ENCODE results near the gene USP24.

The USP24 gene

GRCh38 chr1:55078470-55078869, 136.7 kb downstream of the USP24 start:
- no peak for TF ChIP-seq EZH2phosphoT487 (IDR thresholded peaks at IDR 0.05; ENCODE audit: low read depth)
- no peak for TF ChIP-seq CTCF (IDR thresholded peaks at IDR 0.05; ENCODE audit: low read depth, low read length)
- no peak overlapping the region for H2AFZ ChIP-seq (ENCODE audit: low read depth, low read length)
- H3K27ac ChIP-seq (ENCODE audit: low read length) = no peak overlapping the region
- no peaks in the 10 kb centered on the region for H3K9me3 ChIP-seq (ENCODE audit: insufficient read depth, low read length)
- H4K20me1 ChIP-seq (ENCODE audit: insufficient read depth, low read length) = no peaks in the 10 kb centered on the region
- H3K4me2 ChIP-seq (ENCODE audit: low read length) = no peak overlapping the region
- H3K9ac ChIP-seq (ENCODE audit: low read length) = no peak overlapping the region
- H3K4me1 ChIP-seq (ENCODE audit: low read length) = no peaks in the 10 kb centered on the region
- peaks cover 16% of the 10 kb centered on the region for H3K36me3 ChIP-seq (replicated peaks; ENCODE audit: low read depth, low read length)
- H3K27me3 ChIP-seq (ENCODE audit: low read depth, low read length) = no peaks in the 10 kb centered on the region
- H3K4me3 ChIP-seq (ENCODE audit: low read length) = no peak overlapping the region
- no peaks in the 10 kb centered on the region for H3K79me2 ChIP-seq (ENCODE audit: low read length)

GRCh38 chr1:55076356-55076755, 138.8 kb downstream of the USP24 start:
- Histone ChIP-seq H4K20me1 (ENCODE audit: insufficient read depth, low read length) (no peaks in the 10 kb centered on the region), H3K27ac (ENCODE audit: low read length) (no peak overlapping the region), H3K9me3 (ENCODE audit: insufficient read depth, low read length) (no peaks in the 10 kb centered on the region), H3K4me1 (ENCODE audit: low read length) (no peaks in the 10 kb centered on the region), H2AFZ (ENCODE audit: low read depth, low read length) (no peak overlapping the region), H3K4me2 (ENCODE audit: low read length) (no peak overlapping the region), H3K4me3 (ENCODE audit: low read length) (no peak overlapping the region), H3K36me3 (replicated peaks; ENCODE audit: low read depth, low read length) (peaks cover 13% of the 10 kb centered on the region), H3K27me3 (ENCODE audit: low read depth, low read length) (no peaks in the 10 kb centered on the region), H3K9ac (ENCODE audit: low read length) (no peak overlapping the region), H3K79me2 (ENCODE audit: low read length) (no peaks in the 10 kb centered on the region)
- no peak for TF ChIP-seq EZH2phosphoT487 (IDR thresholded peaks at IDR 0.05; ENCODE audit: low read depth)
- no peak for TF ChIP-seq CTCF (IDR thresholded peaks at IDR 0.05; ENCODE audit: low read depth, low read length)

GRCh38 chr1:55074455-55074854, 140.7 kb downstream of the USP24 start:
- no peak overlapping the region for H3K9ac ChIP-seq (ENCODE audit: low read length)
- H4K20me1 ChIP-seq (ENCODE audit: insufficient read depth, low read length) = no peaks in the 10 kb centered on the region
- H2AFZ ChIP-seq (ENCODE audit: low read depth, low read length) = no peak overlapping the region
- no peak for TF ChIP-seq CTCF (IDR thresholded peaks at IDR 0.05; ENCODE audit: low read depth, low read length)
- no peak for TF ChIP-seq EZH2phosphoT487 (IDR thresholded peaks at IDR 0.05; ENCODE audit: low read depth)
- H3K27me3 ChIP-seq (ENCODE audit: low read depth, low read length) = no peaks in the 10 kb centered on the region
- H3K9me3 ChIP-seq (ENCODE audit: insufficient read depth, low read length) = no peaks in the 10 kb centered on the region
- H3K4me1 ChIP-seq (ENCODE audit: low read length) = no peaks in the 10 kb centered on the region
- H3K79me2 ChIP-seq (ENCODE audit: low read length) = no peaks in the 10 kb centered on the region
- no peak overlapping the region for H3K27ac ChIP-seq (ENCODE audit: low read length)
- no peak overlapping the region for H3K4me2 ChIP-seq (ENCODE audit: low read length)
- no peak overlapping the region for H3K4me3 ChIP-seq (ENCODE audit: low read length)
- peaks cover 13% of the 10 kb centered on the region for H3K36me3 ChIP-seq (replicated peaks; ENCODE audit: low read depth, low read length)

- no peaks in the 10 kb centered on the region for H3K4me1 ChIP-seq (ENCODE audit: low read length)
- no peaks in the 10 kb centered on the region for H3K27me3 ChIP-seq (ENCODE audit: low read depth, low read length)
- no peak overlapping the region for H3K4me3 ChIP-seq (ENCODE audit: low read length)
- no peak overlapping the region for H2AFZ ChIP-seq (ENCODE audit: low read depth, low read length)
- H3K9ac ChIP-seq (ENCODE audit: low read length) = no peak overlapping the region
- H4K20me1 ChIP-seq (ENCODE audit: insufficient read depth, low read length) = no peaks in the 10 kb centered on the region
- H3K79me2 ChIP-seq (ENCODE audit: low read length) = no peaks in the 10 kb centered on the region
- H3K27ac ChIP-seq (ENCODE audit: low read length) = no peak overlapping the region
- no peak overlapping the region for H3K4me2 ChIP-seq (ENCODE audit: low read length)
- no peaks in the 10 kb centered on the region for H3K9me3 ChIP-seq (ENCODE audit: insufficient read depth, low read length)
- H3K36me3 ChIP-seq (replicated peaks; ENCODE audit: low read depth, low read length) = peaks cover 17% of the 10 kb centered on the region
- no peak for TF ChIP-seq EZH2phosphoT487 (IDR thresholded peaks at IDR 0.05; ENCODE audit: low read depth)
- no peak for TF ChIP-seq CTCF (IDR thresholded peaks at IDR 0.05; ENCODE audit: low read depth, low read length)
Observed at GRCh38 chr1:55073187-55073916, 141.8 kb downstream of the USP24 start.
